ENCODE results near the gene CNDP1.

The CNDP1 gene

DNA sequence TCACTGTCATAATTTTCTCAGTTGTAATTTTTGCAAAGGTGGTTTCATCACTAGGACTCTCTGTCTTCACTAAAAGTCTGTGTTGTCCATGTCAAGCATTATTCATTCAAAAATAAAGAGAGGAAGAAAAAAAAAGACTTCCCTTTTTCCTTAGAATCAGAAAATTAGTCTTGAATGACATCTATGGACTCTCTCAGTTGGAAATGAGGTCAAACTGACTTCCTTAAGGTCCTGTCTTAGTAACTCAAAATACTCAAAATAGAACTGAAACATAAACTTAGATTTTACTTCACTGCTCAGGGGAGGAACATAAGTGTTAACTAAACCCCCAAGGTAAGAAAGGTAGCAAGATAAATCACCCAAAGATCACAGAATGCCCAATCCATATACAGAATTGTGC, 61.1 kb downstream of the CNDP1 start:
- DNase-seq = no peak

DNA sequence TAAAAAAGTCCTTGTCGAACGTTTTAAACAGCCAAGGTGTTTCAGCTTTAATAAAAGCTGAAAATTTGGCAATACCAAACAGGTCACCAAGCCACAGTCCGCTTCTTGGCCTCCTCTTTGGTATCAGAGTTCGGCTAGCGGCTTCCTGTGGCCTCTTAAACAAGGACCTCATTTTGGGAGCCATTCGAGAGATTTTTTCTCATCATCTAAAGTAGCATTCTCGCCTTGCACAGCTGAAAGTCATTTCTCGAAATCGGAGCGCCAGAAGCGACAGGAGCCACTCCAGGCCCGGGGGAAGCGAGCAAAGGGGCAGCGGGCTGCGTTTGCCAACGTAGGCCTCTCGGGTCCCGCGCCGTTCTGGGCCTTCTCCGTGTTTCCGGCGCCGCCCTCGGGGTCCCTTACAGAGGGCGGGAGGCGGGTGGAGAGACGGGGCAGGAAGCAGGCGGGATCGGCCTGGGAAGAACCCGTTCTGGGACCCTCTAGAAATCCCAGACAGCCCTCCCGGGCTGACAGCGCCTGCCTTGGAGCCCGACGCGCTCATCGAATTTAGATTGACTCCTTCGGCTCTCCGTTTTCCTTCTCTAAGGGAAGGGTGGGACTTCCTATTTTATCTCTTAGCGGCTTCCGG, 62.8 kb downstream of the CNDP1 start:
- DNase-seq = no peak

DNA sequence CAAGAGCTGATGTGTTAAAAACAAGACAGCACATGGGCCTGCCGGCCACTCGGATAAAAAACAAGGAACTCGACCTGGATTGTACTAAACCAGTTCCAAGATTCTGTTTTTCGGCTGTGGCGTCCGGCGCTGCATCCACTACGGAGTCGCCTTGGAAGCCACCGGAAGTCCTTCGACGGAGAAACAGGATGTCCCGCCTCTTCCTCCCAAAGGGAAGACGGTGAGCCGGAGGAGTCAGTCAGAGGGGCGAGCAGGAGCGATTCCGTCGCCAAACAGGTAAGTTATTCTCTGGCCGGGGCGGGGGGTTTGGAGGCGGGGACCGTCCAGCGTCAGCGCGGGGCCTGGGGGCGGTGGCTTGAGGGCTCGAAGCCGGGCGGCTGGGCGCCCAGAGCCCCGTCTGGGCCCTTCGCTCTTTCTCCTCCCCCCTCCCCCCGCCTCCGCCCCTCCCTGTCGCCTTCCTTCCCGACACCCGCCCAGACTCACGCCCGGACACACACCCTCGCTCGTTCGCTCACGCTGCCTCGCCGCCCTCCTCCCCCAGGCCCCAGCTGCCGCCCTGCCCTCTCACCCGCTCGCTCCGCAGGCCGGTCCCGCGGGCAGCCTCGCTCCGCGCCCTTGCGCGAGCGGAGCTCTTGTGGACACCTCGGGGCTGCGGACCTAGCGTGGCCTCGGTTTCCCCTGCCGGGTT, 63.5 kb downstream of the CNDP1 start, which contains the start of gene ZNF407:
Gene ZNF407 (plus strand): TSS at position 209 of the 688 bp plus-strand sequence. CDS start 33,150 bp downstream, outside the sequence.
- DNase-seq = peak; percentile 91

DNA sequence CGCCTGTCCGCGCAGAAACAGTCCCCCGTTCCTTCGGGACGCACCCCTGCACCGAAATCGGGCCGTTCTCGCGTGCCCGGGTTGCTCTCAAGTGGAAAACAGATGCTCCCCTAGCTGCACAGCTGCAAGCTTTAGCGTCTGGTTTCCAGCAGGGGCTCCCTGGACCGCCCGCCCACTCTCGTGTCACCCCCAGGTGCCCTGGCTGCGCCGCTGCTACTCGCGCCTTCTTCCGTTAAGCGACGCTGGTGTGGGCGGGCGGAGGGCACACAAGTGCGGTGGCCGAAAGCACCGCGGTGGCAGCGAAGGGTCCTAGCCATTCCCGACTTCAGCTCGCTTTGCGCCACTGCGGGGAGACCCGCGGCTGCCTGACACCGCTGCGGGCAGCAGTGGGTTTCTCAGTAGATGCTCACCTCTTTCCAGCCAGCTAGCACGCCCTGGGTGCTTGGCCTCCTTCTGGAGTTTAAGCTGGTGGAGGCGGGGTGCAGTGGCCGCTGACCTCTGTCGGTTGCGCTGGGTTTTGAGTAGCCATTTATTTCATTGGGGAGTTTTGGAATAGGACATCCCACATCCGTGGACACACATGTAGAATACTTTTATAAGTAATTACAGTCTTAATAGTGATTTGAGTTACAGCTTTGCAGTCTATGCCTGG, 64.2 kb downstream of the CNDP1 start:
- peak; percentile 67 for DNase-seq

DNA sequence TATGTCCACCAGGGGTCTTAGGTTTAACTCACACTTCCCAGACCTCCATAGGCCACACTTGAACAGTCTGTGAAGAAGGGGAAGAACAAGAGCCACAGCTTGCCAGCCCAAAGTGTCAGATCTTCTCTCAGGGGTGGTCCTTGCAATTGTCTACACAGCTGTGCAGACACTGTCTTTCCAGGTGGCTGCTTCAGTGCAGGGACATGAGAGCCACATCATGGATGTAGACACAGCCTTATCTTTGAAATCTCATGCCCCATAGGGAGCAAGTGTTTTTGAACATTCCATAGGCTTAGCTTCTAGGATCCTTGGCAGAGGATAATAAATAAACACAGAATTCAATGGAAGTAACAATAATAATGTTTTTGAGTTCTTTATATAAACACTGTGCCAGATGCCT, 70.1 kb downstream of the CNDP1 start:
- no peak for DNase-seq

DNA sequence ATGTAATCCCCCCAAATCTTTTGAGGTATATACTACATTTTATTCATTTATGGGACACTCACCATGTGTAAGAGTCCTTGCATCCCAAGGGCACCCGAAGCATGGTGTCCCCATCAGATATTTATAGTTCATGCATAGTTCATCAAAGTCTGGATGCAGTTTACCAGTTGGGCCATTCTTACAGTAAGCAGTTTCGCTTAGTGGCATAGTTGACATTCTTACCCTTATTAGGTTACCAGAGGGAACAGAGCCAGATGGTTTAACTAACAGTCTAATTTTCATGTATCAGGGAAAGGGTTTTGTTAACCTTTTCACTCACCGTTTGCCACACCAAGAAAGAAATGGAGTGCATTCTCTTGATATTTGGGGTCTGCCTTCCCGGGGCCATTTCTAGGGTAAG, 70.5 kb downstream of the CNDP1 start:
- no peak for DNase-seq

DNA sequence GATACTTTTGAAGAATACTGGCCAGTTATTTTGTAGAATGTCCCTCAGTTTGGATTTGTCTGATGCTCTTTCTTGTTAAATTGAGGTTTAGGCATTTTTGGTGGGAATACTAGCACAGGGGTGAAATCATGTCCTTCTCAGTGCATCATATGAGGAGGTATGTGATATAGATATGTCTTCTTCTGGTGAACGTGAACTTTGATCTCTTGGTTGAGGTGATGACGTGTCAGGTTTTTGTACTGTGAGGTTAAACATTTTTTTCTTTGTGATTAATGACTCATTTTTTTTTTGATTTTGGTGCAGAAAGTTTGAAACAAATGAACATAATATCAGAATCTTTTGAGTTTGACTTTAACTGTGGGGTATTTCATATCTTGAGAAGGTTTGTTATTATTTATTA, 74.4 kb downstream of the CNDP1 start:
- no peak for DNase-seq

DNA sequence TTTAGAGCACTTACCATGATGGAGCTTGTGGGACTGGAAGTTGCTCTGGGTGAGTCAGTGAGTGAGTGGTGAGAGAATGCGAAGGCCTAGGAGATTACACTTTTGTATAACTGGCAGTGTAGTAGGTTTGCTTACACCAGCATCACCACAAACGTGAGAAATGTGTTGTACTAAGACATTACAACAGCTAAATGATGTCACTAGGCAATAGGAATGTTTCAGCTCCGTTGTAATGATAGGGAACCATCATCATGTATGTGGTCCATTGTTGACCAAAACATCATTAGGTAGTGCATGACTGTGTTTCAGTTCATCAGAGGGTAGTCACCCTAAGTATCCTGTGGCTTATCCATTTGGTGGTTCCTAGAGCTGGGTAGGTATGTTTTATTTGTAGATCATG, 75.2 kb downstream of the CNDP1 start:
- DNase-seq = no peak

DNA sequence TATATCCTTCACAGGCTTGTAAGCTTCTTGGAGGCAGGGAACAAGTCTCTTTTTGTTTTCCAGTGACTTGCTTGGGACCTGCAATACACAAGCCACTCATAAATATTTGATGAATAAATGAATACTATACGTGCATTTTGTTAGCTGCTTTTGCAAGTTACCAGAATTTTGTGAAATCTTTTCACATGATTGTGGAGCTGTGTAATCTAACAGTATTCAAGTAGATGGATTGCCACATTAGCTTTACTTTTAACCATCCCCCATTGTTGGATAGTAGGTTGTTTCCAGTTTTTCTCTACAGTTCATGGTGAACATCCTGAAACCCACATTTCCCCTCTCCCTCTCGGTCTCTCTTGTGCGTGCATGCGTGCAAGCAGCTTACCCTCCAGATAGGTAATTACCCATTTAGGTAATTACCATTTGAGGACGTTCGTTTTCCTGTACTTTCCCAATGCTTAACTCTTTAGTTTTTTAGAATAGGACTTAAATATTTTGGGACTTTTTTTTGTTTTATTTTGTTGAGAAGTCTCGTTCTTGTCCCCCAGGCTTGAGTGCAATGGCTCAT, 75.8 kb downstream of the CNDP1 start:
- no peak for DNase-seq

DNA sequence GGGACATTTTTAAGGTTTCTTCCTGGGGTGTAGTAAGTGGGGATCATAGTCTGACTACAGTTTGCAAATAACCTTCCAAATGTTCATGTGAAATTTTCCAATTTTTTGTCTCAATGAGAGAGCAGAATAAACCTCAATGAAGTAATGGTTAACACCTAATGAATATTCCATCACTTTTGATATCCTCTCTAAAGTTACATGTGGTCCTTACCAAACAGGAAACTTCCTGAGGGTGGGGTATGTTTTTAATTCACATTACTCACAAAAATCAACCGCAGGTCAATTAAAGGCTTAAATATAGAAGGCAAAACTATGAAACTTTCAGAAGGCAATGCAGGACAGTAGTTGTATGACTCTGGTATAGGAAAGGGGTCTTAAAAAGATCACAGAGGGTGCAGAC, 76.6 kb downstream of the CNDP1 start:
- no peak for DNase-seq

DNA sequence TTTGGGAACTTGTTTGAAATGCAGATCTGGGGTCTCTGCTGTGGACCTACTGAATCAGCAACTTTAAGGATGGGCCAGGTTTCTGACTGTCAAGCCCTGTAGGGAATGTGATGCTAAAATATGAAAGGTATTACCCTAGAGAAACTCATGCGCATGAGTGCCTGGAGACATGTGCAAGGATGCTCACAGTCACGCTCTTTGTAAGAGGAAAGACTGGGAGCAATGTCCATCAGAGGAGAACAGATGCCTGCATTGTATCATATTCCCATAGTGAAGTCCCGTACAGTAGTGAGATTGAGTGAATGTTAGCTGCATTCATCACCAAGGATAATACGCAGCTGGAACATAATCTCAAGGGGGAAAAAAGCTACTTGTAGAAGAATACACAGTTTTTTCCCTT, 77.5 kb downstream of the CNDP1 start:
- DNase-seq = no peak

DNA sequence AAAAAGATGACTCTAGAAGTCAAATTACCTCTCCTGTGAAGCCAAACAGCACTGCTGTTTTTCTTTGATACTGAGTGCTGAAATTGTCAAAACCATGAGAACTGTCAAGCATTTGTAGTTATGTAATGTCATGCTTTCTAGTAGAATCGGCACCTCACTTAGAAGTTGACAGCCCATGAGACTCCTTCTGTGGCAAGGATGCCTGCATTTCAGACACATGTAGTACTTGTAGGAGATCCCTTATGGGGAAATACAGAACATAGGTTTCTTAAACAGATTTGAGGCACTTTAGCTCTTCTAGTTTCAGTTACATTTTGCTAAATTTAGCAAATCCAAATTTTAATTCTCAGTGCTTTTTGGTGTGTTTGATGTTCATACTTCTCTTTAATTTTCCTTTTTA, 79.1 kb downstream of the CNDP1 start:
- DNase-seq = no peak

DNA sequence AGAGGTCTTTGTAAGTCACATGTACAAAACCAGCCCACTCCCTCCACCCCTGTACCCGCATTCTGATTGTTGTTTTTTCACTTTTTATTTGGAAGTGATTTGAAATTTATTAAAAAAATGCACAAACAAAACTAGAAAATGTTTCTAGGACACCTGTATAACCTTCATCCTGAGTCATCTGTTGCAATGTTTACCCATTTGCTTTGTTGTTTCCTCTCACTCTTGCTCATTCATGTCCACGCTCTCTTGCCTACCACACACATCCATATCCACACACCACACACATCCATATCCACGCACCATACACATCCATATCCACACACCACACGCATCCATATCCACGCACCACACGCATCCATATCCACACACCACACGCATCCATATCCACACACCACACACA, 82.2 kb downstream of the CNDP1 start:
- no peak for DNase-seq

DNA sequence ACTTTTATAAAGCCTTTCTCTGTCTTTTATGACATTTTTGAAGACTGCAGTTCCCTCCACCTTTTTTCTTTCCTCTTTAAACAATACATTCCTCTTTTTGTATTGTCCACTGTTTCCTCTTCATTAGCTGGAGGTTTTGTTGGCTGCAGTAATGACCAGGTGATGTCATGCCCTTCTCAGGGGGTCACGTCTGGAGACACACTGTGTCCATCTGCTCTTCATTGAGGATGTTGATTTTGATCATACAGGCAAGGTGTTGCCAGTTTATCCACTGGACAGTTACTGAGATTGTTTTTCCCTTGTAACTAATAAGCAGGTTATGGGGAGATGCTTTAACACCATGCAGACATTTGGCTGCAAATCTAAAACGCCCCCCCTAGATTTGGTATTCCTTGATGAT, 83.2 kb downstream of the CNDP1 start:
- DNase-seq = no peak

DNA sequence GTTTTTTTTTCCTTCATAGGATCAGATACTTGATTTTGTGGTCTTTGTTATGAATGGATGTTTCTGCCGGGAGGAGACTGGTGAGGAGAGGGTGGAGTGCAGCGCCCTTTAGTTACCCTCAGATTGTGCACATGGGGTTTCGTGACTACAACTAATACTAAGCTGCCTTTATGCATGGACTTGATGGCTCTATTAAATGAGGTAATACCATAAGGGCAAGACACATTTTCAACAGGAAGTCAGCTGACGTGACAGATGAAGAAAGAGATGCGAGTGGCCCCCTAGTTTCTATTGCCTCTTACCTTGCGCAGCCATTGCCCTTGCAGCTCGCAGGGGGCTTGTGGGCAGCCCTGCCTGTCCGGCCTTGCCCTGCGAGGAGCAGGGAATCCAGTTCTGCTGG, 87.8 kb downstream of the CNDP1 start:
- no peak for DNase-seq

DNA sequence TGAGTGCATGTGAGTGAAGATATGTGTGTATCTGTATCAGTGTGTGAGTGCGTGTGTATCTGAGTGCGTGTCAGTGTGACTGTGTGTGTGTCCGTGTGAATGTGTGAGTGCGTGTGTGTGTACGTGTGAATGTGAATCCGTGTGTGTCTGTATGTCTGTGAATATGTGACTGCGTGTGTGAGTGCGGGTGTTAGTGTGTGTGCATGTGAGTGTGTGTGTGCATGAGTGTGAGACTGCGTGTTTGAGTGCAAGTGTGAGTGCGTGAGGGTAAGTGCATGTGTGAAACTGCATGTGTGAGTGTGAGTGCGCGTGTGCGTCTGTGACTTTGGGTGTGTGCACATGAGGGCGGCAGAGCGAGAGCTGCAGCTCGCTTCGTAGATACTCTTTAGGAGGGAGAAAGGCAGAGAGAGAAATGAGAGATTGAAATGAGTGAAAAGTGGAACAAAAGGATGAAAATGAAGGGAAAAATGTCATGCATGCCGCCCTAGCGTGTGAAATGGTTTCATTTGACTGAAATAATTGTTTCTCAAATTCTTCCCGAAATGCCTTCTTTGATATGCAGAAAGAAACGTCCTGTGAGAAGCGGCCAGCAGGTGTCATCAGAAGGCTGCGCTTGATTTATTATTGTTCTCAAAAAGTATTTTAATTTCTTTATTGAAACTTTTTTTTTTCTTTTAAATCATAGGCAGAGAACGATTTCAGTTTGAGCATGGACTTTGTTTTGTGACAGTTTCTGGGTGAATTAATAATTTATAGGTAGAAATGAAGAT, 88.9 kb downstream of the CNDP1 start:
- DNase-seq = peak; percentile 36

DNA sequence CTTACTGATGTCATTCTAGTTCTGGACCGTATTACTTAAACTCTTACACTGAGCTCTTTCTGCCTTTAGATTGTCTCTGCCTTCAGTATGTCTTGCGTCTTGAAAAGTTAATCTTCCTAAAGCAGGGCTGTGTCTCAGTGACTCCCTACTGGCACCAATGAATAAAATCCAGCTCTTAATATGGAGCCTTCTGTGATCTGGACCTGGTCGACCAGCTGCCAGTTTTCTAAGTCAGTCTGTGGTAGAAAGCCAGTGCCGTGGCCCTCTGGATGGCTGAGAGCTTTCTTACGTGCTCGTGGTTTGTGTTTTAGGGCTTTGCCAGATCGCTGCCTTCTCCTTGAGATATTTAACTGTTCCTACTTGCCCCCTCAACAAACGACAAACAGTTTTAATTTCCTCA, 90.2 kb downstream of the CNDP1 start:
- DNase-seq = no peak

DNA sequence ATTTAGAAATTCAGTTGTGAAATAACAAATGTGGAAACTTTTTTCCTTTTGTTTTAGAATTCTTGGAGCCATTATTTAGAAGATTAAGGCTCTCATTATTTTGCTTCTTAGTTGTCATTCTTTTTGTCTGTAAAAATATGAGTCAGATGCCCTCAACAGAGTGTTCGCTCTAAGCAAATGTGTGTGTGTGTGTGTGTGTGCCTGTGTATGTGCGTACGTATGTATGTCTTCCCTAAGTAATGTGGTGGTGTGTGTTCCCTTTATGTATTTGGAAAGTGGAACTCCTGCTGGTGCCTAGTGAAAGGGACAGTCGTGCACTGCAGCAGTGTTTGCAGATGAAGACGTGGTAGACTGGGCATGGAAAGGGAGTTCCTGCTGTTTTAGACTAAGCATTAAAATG, 90.9 kb downstream of the CNDP1 start:
- DNase-seq = no peak

DNA sequence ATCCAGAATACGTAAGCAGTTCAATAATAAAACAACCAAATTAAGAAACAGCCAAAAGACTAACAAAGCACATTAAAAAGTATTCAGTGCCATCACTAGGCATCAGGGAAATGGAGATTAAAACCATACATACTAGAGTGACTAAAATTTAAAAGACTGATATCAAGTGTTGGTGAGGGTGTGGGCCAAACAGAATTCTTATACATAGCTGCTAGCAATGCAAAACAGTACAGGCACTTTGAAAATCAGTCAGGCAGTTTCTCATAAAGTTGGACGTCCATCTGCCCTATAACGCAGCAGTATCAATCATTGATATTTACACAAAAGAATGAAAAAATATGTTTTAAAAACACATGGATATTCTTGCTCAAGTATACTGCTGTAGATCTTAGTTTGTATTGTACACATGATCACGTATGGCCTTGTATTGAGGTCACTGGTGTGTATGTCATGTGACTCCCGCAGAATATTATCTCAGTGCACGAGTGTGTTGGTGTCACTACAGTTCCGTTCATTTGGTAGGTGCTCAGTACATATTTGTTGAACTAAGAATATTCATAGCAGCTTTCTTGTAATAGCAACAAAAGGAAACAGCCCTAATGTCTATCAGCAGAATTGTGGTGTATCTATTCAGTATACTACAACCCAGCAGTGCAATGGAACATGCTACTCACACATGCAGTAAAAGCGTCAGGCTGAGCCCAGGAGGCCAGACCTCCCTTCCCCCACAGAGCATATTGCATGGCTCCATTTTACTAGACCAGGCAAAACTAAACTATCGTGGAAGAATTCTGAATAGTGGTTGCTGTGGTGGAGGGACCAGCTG, 92.0 kb downstream of the CNDP1 start:
- no peak for DNase-seq

DNA sequence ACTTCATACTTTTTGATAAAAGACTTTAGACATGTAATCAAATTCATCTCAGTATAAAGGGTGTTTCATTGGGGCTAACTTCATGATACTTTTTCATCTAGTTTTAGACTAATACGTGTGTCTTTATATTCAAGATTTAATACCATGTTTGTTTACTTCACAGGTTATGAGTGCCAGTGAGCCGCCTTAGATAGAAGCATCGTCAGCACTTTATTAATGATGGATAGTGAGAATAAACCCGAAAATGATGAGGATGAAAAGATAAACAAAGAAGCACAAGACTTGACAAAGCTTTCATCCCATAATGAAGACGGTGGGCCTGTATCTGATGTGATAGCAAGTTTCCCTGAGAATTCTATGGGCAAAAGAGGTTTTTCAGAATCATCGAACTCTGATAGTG, 96.5 kb downstream of the CNDP1 start:
- no peak for DNase-seq

DNA sequence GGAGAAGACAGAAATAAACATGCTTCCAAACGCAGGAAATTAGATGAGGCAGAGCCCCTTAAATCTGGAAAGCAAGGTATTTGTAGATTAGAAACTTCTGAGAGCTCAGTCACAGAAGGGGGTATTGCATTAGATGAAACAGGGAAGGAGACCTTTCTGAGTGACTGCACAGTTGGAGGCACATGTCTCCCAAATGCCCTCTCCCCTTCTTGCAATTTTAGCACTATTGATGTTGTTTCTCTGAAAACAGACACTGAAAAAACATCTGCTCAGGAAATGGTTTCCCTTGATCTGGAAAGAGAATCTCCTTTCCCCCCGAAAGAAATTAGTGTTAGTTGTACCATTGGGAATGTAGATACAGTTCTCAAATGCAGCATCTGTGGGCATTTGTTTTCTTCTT, 96.9 kb downstream of the CNDP1 start:
- DNase-seq = no peak

DNA sequence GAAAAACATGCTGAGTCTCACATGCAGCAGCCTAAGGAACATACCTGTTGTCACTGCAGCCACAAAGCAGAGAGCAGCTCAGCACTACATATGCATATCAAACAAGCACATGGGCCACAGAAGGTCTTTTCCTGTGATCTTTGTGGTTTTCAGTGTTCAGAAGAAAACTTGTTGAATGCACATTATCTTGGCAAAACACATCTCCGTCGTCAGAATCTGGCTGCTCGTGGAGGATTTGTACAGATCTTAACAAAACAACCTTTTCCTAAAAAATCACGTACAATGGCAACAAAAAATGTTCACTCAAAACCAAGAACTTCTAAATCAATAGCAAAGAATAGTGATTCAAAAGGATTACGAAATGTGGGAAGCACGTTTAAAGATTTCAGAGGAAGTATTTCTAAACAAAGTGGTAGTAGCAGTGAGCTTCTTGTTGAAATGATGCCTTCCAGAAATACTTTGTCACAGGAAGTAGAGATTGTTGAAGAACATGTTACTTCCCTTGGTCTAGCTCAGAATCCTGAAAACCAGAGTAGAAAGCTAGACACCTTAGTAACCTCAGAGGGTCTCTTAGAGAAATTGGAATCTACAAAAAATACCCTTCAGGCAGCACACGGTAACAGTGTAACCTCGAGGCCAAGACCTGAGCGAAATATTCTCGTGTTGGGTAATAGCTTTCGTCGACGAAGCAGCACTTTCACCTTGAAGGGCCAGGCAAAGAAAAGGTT, 97.5 kb downstream of the CNDP1 start:
- DNase-seq = peak; percentile 29

Measured in CD4-positive, alpha-beta T cell treated with Interleukin-17A for 1 hour (primary cell).